Brain pericyte (primary cell): ENCODE measurements around the gene ANKRD31.
"Not testable (repeated sequence)": the region's sequence is repeated elsewhere in the genome, so short reads cannot be mapped to it uniquely, and the experiment has no call there.

Experiments
- DNase-seq: peaks from one replicate; pipeline ENCODE4 v3.0.0-alpha.2; 2012; ENCODE audit warnings: low read depth, low spot score

ANKRD31 gene

DNA sequence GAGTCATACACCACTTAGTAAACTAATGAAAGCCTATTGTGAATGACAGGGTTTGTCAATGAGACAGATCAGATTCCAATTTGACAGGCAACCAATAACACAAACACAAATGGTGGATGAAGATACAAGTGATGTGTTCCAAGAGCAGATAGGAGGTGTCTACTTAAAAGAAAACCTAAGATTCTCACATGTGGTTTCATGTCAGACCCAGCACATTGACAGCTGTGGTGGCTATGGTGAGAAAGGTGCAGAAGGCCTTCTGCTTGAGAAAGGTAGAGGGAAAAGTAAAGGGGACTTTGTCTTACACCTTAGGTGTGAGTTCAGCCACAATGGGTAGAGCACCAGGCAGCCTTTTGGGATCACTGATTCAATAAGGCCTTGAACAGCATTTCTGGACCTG lies 11.2 kb downstream of the ANKRD31 start:
- no peak for DNase-seq

DNA sequence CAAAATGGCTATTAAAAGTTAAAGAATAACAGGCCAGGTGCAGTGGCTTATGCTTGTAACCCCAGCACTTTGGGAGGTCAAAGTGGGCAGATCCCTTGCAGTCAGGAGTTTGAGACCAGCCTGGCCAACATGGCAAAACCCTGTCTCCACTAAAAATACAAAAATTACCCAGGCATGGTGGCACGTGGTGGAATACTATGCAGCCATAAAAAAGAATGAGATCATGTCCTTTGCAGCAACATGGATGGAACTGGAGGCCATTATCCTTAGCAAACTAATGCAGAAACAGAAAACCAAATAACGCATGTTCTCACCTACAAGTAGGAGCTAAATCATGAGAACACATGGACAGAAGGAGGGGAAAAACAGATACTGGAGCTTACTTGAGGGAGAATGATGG lies 15.9 kb downstream of the ANKRD31 start:
- not testable (repeated sequence) for DNase-seq

DNA sequence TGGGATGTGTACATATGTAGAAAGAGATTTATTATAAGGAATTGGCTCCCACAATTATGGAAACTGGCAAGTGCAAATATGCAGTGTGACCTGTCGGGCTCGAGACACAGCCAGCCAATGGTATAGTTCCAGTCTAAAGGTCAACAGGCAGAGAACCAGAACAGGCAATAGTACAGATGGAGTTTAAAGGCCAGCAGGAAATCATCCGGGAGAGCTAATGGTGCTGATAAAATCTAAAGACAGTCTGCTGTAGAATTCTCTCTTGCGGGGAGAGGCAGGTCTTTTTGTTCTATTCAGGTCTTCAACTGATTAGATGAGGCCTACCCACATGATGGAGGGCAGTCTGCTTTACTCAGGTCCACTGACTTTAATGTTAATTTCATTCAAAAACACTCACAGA lies 21.8 kb downstream of the ANKRD31 start:
- no peak for DNase-seq

DNA sequence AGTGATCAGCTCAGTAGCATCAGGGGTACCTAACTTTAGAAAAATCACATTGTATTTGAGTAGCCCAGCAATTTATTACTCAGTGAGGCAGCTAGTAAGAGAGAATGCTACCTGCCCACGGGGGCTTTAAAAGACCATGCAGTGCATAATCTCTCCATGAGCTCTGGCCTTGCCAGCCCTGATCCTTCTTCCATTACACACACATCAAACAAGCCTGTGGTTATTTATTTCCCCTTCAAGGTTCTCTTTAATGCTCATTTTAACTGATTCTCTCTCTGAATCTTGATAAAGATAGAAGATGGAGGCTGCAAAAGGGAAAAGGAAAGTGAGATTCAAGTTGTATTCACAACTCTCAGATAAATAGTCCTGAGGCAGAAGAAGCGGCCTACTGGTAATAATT lies 22.3 kb downstream of the ANKRD31 start:
- no peak for DNase-seq

DNA sequence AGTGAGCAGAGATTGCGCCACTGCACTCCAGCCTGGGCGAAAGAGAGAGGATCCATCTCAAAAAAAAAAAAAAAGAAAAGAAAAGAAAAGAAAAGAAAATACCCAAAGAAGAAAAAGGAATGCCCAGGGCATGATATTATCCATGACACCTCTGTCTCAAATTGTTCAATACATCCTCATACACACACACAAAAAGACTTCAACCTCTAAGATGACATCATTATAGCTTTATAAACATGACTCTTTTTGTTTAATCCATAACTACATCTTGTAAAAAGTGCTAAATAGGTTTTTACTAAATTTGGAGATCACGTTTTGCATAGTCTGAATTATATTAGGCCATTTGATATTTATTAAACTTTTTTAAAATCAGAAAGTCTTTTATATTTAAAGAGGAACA lies 33.1 kb downstream of the ANKRD31 start:
- no peak for DNase-seq

DNA sequence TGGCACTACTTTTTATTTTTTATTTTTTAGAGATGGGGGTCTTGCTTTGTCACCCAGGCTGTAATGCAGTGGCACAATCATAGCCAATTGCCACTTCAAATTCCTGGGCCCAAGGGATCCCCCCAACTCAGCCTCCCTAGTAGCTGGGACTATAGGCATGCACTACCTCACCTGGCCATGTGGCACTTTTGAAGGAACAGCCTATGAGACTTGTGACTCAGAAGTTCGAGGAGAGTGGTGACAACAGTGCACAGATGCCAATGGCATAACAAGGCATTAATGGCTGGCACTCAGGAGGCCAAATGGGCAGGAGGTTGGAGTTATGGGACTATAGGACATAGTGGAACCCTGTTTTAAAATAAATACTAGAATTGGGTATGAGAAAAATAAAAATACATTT lies 33.7 kb downstream of the ANKRD31 start:
- no peak for DNase-seq

DNA sequence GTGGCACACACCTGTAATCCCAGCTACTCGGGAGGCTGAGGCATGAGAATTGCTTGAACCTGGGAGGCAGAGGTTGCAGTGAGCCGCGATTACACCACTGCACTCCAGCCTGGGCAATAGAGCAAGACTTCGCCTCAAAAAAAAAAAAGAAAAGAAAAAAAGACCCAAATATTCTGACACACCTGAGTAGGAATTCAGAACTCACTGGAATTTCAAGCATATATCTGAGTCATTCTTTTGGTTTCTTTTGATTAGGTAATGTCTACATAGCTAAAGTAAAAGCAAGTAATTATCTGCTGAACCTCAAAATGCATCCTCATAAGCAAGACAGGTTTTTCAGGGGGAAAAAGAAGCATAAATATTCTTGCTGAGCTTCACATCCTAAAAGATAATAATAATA lies 35.9 kb downstream of the ANKRD31 start:
- DNase-seq = no peak

DNA sequence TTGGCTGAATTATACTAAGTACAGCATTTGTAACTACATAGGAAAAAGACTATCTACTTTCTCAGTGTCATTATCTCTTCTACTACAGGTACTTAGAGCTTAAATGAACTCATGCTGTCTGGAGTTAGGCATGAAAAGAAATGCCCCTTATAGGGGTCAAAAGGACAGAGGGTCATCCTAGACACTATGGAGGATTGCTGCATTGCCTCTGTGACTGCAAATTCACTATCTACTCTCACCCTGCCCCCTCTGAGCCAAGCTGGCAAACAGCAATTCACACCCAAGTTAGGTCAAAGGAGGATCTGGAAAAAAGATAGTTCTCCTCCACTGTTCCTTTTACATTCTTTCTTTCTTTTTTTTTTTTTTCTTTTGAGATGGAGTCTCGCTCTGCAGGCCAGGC lies 36.7 kb downstream of the ANKRD31 start:
- DNase-seq = no peak

DNA sequence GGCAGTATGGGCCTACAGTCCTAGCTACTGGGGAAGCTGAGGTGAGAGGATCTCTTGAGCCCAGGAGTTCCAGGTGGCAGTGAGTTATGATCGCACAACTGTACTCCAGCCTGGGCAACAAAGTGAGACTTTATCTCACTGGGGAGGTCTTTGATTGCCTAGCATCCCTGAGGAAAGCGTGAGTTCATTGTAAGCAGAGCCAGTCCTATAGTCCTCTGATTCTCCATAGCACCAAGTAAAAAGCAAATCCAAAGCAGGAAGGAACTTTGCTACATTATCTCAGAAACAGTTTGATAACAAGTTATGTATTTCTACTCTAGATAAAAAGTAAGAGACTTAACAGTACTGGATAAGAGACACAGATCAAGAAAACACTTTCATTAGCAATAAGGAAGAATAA lies 37.6 kb downstream of the ANKRD31 start:
- no peak for DNase-seq

DNA sequence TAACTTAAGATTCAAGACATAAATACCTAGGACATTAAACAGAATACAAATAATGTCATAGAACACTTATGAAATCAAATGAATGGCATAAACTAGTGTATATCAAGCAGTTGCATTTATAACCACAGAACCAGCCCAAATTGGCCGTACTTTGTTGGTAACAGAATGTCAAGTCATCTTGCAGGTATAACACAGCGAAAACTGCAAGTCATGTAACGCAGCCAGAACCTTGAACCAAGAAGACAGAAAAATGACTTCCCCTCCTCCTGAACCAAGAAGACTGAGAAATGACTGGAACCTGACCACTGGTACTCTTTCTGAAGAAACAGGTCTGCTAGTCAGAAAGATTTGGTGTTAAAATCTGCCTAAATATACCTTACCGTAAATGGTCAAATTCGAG lies 38.9 kb downstream of the ANKRD31 start:
- no peak for DNase-seq

DNA sequence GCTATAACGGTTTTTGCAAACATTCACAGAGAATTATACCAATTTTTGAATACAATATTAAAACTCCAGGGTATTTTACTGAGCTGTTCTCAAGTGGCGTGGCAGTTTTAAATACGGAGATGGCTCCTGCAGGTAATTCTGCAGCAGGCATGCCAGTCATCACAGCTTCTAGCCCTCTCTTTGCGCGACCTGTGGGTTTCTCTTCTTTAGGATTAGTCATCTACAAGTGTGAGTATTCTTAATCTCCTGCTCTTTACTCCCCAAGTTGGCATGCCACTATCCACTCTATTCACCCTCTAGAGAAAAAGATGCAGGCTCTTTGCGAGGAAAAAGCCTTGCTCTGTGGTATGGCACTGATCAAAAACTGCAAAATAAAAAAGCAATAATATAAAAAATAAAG lies 43.9 kb downstream of the ANKRD31 start:
- no peak for DNase-seq

DNA sequence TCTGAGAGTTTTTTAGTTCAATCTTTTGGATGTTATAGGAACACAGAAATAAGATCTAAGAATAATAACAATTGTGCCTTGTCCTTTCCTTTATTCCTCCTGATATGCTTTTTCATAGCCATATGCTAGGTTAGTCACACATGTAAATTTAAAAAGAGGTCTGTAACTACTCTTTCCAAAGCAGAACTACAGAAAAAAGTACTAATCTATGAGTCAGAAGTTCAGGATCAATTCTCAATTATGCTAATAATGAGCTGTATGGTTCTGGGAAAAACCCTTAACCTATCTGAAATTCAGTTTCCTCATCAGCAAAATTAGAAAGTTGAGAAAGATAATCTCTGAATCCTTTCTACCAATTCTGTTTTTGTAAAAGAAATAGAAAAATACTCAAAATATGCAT lies 44.4 kb downstream of the ANKRD31 start:
- no peak for DNase-seq

DNA sequence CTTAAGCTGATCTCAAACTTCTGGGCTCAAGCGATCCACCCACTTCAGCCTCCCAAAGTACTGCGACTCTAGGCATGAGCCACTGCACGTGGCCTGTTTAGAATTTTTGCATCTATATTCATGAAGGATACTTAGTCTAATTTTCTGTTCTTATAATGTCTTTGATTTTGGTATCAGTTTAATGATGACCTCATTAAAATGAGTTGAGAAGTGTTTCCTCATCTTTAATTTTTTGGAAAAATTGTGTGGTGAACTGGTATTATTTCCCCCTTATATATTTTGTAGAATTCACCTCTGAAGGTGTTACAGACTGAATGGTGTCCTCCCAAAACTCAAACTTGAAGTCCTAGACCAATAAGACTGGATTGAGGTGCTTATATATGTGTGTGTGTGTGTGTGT lies 46.5 kb downstream of the ANKRD31 start:
- DNase-seq = no peak

DNA sequence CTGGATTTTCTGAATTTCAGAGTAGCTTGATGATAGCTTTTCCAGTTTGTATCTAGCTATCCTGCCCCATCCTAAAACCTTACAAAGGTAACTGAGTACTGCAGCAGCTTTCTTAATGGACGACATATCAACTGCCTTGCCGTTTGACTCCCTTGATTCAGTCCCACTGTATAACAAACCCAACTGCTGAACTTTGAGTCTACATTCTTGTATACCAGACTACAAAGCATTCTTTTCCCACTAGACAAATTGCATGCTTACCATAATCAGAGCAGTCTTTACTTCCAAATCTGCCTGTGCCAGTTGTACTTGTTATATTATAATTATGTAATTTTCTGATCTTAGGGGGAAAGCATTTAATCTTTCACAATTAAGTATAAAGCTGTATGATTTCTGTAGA lies 47.3 kb downstream of the ANKRD31 start:
- DNase-seq = no peak

DNA sequence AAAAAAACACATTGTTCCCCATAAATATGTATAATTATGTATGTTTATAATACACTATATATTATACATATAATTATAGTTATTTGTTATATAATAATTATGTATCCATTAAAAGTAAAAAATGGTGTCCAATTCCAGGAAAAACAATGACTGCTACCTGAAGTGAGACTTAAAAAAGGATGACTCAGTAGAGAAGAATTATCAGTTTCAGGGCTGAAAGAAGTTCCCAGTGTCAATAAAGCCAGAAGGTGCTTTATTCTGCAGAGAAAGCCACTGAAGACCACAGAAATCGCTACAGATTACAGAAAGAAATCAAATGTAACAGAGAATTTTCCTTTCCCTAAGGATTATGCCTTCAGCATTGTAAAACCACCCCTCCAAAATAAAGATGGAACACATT lies 50.9 kb downstream of the ANKRD31 start:
- DNase-seq = no peak

DNA sequence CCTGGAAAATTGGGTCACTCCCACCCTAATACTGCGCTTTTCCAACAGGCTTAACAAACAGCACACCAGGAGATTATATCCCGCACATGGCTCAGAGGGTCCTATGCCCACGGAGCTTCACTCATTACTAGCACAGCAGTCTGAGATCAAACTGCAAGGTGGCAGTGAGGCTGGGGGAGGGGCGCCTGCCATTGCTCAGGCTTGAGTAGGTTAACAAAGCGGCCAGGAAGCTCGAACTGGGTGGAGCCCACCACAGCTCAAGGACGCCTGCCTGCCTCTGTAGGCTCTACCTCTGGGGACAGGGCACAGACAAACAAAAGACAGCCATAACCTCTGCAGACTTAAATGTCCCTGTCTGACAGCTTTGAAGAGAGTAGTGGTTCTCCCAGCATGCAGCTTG lies 60.7 kb downstream of the ANKRD31 start:
- not testable (repeated sequence) for DNase-seq

DNA sequence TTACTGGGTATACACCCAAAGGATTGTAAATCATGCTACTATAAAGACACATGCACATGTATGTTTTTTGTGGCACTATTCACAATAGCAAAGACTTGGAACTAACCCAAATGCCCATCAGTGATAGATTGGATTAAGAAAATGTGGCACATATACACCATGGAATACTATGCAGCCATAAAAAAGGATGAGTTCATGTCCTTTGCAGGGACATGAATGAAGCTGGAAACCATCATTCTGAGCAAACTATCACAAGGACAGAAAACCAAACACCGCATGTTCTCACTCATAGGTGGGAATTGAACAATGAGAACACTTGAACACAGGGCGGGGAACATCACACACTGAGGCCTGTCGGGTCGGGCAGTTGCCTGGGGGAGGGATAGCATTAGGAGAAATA lies 61.8 kb downstream of the ANKRD31 start:
- DNase-seq = not testable (repeated sequence)

DNA sequence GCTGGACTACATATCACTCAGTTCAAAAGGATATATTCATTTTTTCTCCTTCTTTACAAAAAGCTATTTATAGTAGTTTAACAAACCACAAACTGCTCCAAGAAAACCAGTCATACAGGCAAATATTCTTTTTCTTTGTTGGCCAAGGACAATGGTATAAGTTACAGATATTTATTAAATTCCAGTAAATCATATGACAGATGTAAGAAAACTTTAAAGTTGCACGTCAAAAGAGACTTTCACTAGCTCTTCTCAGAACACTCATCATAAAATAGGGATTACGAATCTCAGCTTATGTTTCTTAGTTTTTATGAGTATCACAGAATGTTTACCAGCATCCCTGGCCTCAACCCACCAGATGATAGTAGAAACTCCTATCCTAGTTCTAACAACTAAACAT lies 67.2 kb downstream of the ANKRD31 start:
- no peak for DNase-seq

DNA sequence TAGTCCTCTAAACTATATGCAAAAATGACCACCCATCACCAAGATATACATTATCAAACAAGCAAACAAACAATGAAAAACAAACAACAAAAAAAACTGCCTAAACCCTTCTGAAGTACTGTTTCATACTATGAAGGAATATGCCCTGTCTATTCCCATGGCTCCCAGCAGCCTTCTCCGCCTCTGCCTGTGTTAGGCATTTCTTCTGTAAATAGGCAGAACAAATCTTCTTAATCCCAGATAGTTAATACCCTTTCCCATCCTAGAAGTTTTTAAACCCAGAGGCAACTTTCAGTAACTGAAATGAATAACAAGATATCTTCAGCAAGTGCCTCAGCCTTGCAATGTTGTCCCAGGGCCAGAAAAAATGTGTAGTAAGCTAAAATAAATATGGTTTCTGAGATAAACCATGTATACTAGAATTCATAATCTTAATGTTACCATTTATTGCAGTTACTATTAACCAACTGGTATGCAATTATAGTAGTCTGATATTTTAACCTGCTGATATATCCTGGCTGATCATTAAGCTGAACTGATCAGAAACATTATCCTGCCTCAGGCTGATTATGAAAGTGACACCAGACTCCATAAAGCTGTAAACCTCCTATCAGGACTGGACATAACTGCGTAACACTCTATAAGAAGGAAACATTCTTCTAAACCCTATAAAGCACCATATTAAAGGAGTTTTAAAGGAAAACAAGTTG lies 68.5 kb downstream of the ANKRD31 start:
- no peak for DNase-seq

DNA sequence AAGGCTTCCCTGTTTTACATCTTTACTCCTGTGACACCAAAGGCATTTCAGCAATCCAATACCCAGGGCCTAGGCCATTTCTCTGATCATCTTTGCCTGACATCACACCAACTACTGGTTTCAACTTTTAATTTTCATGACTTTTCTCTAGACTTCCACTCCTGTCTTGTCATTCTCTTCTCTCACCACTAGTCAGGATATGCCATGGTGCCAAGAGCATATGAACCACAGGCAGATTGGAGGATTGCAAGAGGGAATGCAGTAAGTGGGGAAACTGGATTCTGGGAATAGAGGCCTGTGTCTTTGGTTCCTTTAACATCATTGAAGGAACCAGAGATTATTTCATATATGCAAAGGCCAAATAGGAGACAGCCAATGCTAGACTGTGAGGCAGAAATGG lies 69.3 kb downstream of the ANKRD31 start:
- DNase-seq = no peak

DNA sequence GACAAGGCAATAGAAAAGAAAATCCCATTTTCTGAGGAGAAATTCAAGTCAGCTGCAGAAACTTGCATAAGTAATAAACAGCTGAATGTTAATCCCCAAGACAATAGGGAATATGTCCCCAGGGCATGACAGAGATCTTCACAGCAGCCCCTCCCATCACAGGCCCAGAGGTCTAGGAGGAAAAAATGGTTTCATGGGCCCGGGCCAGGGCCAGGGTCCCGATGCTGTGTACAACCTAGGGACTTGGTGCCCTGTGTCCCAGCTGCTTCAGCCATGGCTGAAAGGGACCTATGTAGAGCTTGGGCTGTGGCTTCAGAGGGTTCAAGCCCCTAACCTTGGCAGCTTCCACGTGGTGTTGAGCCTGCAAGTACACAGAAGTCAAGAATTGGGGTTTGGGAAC lies 75.2 kb downstream of the ANKRD31 start:
- not testable (repeated sequence) for DNase-seq

DNA sequence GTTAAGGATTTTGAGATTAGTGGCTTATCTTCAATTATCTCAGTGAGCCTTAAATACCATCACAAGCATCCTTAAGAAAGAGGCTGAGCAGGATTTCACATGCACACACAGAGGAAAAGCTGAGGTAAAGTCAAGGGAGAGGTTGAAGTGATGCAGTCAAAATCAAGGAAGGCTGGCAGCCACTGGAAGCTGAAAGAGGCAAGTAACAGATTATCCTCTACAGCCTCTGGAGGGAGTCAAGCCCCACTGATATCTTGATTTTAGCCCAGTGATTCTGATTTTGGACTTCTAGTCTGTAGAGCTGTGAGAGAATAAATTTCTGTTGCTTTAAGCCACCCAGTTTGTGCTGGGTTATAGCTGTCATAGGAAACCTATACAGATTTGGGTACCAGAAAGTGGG lies 80.1 kb downstream of the ANKRD31 start:
- no peak for DNase-seq

DNA sequence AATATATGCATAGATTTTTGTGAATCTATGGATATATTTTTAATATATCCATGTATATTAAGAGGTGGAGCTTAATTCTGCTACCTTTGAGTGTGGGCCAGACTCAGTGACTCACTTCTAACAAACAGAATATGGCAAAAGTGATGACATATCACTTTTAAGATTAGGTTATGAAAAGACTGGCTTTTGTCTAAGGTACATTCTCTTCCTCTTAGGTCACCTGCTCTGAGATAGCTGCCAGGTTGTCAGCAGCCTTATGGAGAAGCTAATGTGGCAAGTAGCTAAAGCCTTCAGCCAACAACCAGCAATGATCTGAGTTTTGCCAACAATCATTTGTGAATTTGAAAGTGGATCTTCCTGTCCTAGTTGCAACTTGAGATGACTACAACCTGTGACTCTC lies 83.8 kb downstream of the ANKRD31 start:
- DNase-seq = no peak

DNA sequence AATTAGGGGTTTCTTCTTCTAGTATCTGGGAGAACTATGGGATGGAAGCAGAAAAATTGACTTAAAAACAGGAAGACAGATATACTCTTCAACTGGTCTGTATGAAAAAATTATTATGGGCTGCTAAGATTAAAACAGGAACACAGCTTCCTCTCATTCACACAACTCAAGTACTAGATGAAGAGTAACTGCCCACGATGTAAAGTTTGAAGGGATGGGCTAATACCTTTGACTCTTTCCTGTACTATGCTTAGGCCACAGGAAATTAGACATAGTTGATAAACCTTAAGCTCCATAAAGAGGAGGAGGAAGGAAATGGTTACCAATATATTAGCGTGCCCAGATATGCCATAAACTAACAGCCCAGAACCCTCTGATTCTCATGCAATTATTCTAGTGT lies 88.6 kb downstream of the ANKRD31 start:
- no peak for DNase-seq
